Pons (tissue), 1 donor: ENCODE data around the gene RPS6KL1.
A peak's percentile ranks its signal among the peaks of the same experiment; 100 is the strongest.

Experiments
- DNase-seq: peaks from one replicate; pipeline ENCODE4 v3.0.0-alpha.2; 2016; ENCODE audit warnings: low spot score

The RPS6KL1 gene, protein sequence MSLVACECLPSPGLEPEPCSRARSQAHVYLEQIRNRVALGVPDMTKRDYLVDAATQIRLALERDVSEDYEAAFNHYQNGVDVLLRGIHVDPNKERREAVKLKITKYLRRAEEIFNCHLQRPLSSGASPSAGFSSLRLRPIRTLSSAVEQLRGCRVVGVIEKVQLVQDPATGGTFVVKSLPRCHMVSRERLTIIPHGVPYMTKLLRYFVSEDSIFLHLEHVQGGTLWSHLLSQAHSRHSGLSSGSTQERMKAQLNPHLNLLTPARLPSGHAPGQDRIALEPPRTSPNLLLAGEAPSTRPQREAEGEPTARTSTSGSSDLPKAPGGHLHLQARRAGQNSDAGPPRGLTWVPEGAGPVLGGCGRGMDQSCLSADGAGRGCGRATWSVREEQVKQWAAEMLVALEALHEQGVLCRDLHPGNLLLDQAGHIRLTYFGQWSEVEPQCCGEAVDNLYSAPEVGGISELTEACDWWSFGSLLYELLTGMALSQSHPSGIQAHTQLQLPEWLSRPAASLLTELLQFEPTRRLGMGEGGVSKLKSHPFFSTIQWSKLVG

GRCh38 chr14:74922752-74923401 lies at the start of gene RPS6KL1:
Gene RPS6KL1 (minus strand): TSS chr14:74923260. CDS start chr14:74921541, 1,719 bp downstream.
- DNase-seq: peak; percentile 88

GRCh38 chr14:74968811-74969210 lies 45.8 kb upstream of the RPS6KL1 start:
- no peak for DNase-seq

DNA sequence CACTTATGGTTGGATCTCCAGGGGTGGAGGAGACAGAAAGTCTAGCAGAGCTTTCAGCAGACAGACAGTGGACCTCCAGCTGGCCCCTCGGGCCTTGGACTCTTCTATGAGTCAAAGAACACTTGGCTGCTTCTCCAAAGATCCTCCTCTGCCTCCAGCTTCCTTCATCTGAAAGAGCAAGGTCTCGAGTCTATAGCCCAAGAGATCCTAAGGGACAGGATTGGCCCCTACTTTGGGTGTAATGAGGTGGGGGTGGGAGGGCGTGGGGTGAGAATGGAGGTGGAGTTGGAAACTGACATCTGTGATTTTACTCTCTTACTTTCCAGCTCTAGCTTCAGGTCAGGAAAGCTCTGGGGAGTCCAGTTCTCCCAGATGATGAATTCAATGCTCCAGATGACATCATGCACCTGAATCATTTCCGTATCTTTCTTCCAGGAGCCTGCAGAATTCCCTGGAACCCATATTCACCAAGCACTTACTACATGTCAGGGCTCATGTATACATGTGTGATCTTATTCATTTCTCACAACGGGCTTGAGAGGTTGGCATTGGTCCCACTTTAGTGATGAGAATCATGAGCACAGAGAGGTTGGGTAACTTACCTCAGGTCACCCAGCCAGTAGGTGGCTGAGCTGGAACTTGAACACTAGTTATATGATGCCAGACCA lies 42.6 kb upstream of the RPS6KL1 start:
- no peak for DNase-seq

GRCh38 chr14:74964787-74965485 lies 41.9 kb upstream of the RPS6KL1 start:
- no peak for DNase-seq

DNA sequence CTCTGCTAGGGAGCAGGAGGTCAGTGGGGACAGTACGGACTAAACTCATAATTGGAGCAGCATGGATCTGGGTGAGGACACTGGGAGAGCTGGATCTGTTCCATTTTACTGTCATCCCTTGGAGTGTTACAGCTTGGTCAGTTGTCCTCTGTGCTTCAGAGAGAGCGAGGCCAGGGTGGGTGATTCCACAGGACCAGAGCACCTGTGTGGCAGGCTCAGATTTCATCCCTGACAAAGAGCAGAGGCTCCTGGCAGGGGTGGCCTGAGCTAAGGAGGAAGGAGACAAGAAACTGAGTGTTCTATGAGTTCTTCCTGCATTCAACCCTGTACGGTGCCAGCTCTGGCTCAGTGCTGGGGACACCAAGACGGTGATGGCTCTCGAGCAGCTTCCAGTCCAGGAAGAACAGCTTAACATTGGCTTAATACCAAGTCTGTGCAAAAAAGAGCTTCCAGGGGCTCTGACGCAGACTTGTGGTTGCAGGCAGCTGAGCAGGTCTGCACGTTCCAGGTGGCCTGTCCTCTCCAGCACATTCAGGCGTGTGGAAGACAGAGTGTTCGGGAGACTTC lies 40.7 kb upstream of the RPS6KL1 start:
- no peak for DNase-seq

- no peak for DNase-seq
These were observed 40.2 kb upstream of the RPS6KL1 start for GRCh38 chr14:74963178-74963704.

DNA sequence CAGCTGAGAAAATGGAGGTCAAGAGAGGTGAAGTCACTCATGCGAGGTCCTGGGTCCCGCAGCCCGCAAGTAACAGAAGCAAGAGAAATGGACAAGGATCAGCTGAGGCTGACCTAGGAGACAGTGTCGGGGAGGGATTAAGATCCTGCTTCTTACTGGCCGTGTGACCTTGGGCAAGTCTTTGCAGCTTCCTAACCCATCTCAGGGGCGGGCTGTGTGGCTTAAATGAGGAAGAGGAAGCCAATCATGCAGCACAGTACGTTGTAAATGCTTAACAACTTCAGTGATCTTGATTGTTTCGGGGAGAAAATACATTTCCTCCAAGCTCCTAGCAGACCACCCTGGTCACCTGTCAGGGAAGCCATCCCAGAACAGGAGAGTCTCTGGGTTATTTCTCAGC lies 39.4 kb upstream of the RPS6KL1 start:
- DNase-seq: no peak

DNA sequence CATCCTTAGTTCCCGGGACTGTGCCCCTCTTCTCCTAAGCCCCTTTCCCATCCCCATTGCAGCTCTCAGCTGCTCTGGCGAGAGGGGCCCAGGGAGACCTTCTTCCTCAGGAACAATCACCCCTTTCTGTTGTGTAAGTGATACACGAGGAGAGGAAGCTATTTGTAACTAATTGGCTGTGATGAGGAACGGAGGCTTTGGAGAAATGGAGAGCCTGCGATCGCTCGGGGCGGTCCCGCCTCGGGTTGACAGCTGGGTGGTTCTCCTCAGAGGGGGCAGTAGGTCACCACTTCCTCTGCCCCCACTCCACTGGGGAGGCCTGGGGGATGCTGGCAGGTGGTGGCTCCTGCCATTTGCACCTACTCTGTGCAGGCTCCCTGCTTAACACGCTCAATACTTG lies 39.0 kb upstream of the RPS6KL1 start:
- no peak for DNase-seq

DNA sequence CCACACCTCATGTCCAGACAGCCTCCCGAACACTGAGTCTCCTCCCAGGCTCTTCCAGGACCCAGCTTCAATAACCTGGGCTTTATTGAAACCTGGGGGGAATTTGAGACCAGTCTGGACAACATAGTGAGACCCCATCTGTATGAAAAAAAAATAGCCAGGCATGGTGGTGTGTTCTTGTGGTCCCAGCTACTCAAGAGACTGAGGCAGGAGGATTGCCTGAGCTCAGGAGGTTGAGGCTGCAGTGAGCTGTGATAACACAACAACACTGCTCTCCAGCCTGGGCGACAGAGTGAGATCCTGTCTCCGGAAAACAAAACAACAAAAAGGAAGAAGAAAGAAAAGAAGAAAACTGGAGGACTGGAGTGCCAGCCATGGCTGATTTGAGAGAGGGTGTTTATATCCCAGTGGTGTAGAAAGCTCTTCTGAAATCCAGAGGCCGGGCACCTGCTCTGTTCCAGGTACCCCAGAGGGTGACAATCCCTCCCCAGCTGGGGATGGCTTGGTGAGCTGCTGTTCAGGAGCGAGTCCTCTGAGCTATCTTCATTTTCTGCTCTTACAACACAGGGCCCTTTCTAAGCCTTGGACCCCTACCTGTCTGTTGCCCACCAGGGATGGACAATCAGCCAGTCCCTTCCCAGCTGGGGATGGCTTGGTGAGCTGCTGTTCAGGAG lies 38.3 kb upstream of the RPS6KL1 start:
- DNase-seq: no peak

DNA sequence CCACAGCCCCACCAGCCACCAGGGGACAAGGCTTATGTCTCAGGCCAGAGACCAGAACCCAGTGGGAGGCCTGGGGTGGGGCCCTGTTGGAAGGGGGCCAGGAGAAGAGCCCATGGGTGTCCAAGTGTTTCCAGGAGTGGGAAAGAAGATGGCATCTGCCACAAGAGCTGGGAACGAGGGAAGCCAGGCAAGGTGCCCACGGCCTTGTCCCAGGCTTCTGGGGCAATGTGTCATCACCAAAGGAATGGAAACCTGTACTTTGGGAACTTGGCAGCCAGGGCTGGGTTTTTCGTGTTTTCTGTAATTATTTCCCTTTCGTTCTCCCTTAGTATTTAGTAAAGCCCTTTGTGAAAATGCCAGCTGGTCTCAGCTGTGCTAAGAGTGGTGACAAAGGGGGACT lies 37.7 kb upstream of the RPS6KL1 start:
- DNase-seq: no peak

- no peak for DNase-seq
These were observed 36.6 kb upstream of the RPS6KL1 start for GRCh38 chr14:74959596-74960180.

- no peak for DNase-seq
These were observed 33.4 kb upstream of the RPS6KL1 start for GRCh38 chr14:74956280-74957072.

DNA sequence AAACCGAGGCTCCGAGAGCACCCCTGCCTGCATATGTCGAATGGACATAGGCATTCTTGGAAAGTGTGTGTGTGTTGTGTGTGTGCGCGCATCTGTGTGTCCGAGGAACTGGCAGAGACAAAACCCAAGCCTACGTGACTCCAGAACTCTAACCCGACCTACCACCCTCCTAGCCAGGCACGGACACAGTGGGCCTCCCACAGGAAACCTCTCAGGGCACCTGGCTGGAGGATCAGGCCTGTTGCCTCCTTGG lies 32.9 kb upstream of the RPS6KL1 start:
- DNase-seq: no peak

GRCh38 chr14:74955229-74956026 lies 32.4 kb upstream of the RPS6KL1 start, which contains the start of gene PGF:
Gene PGF (minus strand): TSS chr14:74955597. CDS start chr14:74955242, 355 bp downstream.
- no peak for DNase-seq

- DNase-seq: no peak
These were observed 31.8 kb upstream of the RPS6KL1 start for GRCh38 chr14:74954947-74955228.

GRCh38 chr14:74954232-74954946 lies 31.3 kb upstream of the RPS6KL1 start:
- DNase-seq: no peak

DNA sequence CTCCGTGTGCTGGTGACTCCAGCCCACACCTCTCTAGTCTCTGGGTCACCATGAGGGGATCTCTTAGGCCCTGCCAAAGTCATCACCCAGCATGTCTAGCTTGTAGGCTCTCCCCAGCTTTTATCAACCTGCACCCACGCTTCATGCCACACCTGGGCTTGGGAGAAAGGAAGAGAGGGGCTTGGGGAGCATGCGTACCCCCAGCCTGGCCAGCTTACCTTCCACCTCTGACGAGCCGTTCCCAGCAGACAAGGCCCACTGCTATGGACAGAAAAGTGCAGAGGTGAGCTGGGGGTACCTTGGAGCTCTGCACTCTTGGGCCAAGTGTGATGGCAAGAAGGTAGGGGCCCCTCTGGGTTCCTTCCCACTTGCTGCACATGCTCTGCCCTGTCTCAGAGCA lies 30.6 kb upstream of the RPS6KL1 start:
- no peak for DNase-seq

DNA sequence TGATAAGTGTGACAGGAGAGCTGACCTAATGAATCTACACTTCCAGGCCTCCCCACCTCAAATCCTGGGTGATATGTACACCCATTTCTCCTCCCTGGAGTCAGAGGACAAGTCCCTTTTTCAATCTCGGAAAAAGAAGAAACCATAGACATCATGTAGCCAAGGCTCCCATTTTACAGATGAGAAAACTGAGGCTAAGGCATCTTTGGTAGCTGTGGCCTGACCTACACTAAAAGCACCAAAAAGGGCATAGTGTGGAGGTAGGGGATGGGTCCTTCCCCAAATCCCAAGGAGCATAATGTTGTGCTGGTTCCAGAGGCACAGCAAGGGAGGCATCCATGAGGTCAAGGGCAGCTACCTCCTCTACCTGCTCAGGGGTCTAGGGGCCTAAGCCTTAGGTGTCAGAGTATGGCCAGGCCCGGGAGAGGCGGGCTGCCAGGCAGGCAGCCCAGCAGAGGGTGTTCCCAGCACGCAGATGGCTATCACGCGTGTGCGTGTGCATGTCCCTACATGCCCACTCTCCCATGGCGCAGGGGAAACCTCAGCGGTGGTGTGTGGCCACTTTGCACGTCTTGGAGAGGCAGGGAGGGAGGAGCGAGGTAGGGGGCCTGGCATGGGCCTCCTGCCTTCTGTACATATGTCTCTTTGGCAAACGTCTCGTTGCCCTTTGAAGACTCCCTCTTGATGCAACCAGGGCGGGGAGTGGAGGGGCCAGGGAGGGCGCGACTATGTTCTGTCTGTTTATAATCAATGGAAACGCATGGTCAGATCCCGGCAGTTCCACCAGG lies 29.8 kb upstream of the RPS6KL1 start:
- no peak for DNase-seq
